Glutamatergic neuron (in vitro differentiated cells): Measurements from ENCODE around the gene TNFRSF12A. TPM values are rescaled to one million over a fixed set of nuclear protein-coding genes. Genes with fewer than 3 reads are reported as not detected.

Experiments used
- DNase-seq: peaks from one replicate; pipeline ENCODE4 v3.0.0; 2022
- H3K27ac Mint-ChIP-seq: one replicate; pipeline ENCODE4 v1.8.0; 2020; ENCODE audit warnings: mild to moderate bottlenecking, mixed read lengths, inconsistent platforms; ENCODE audit not compliant: unreplicated experiment
- H3K27me3 Mint-ChIP-seq: one replicate; pipeline ENCODE4 v1.8.0; 2020; ENCODE audit warnings: mild to moderate bottlenecking, moderate library complexity, mixed read lengths, inconsistent platforms; ENCODE audit not compliant: unreplicated experiment
- H3K36me3 Mint-ChIP-seq: one replicate; pipeline ENCODE4 v1.8.0; 2020; ENCODE audit warnings: mild to moderate bottlenecking, mixed read lengths, inconsistent platforms; ENCODE audit not compliant: unreplicated experiment
- H3K4me1 Mint-ChIP-seq: one replicate; pipeline ENCODE4 v1.8.0; 2020; ENCODE audit warnings: mild to moderate bottlenecking, low read depth, mixed read lengths, inconsistent platforms; ENCODE audit not compliant: unreplicated experiment
- H3K4me3 Mint-ChIP-seq: one replicate; pipeline ENCODE4 v1.8.0; 2020; ENCODE audit warnings: mild to moderate bottlenecking, mixed read lengths, inconsistent platforms; ENCODE audit not compliant: unreplicated experiment
- H3K9me3 Mint-ChIP-seq: one replicate; pipeline ENCODE4 v1.8.0; 2020; ENCODE audit warnings: mild to moderate bottlenecking, moderate library complexity, mixed read lengths, inconsistent platforms; ENCODE audit not compliant: unreplicated experiment
- total RNA-seq: library from RNA; stranded (reverse); fragmentation: NEBNext Ultra II Directional; extraction: Animal tissue kit (Norgen Biotek cat#: 25700); gene quantifications from one replicate; pipeline ENCODE4 v1.2.1, GENCODE V29; 2021; ENCODE audit not compliant: unreplicated experiment
- TF ChIP-seq, protein P1 (sequence below): fragments of 200-600 bp; sonication (generic); IDR thresholded peaks from one replicate; pipeline ENCODE4 v1.5.0; 2021; ENCODE audit not compliant: partially characterized antibody, unreplicated experiment

TNFRSF12A gene
- total RNA-seq, 1 donor from 2014 or later = 4.2 TPM

DNA sequence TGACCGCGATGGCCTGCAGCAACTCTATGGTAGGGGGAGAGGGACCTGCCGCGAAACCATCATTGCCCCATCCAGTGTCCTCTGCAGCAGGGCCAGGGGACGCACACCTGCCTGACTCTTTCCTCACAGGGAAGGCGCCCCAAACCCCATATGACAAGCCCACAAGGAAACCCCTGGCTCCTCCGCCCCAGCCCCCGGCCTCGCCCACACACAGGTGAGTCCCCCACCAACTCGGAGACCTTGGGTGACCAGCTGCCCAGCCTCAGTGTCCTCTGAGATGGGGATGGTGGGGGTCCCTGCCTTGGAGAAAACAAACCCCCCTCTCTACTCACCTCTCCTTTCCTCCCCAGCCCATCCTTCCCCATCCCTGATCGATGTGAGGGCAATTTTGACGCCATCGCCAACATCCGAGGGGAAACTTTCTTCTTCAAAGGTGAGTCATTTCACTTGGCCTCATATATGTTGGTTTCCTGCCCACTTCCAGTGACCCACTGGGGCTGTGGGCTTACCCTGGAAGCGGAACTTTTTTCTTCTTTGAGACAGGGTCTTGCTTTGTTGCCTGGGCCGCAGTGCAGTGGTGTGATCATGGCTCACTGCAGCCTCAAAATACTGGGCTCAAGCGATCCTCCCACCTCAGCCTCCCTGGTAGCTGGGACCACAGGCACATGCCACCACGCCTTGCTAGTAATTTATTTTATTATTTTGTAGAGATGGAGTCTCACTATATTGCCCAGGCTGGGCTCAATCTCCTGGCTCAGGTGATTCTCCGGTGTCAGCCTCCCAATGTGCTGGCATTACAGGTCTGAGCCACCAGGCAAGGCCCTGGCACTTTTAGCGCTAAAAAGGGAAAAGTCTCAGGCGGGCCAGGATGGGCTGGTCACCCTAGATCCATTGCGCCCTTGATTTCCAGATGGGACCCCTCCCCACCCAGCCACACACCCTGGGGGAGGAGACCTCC, 37.3 kb downstream of the TNFRSF12A start:
- Mint-ChIP-seq H3K4me3 (no peak overlapping the region), H3K27me3 (peaks cover 7% of the 10 kb centered on the region), H3K36me3 (no peaks in the 10 kb centered on the region), H3K9me3 (peaks cover 3% of the 10 kb centered on the region), H3K4me1 (no peaks in the 10 kb centered on the region), H3K27ac (no peak overlapping the region)
- TF ChIP-seq, protein P1, sequence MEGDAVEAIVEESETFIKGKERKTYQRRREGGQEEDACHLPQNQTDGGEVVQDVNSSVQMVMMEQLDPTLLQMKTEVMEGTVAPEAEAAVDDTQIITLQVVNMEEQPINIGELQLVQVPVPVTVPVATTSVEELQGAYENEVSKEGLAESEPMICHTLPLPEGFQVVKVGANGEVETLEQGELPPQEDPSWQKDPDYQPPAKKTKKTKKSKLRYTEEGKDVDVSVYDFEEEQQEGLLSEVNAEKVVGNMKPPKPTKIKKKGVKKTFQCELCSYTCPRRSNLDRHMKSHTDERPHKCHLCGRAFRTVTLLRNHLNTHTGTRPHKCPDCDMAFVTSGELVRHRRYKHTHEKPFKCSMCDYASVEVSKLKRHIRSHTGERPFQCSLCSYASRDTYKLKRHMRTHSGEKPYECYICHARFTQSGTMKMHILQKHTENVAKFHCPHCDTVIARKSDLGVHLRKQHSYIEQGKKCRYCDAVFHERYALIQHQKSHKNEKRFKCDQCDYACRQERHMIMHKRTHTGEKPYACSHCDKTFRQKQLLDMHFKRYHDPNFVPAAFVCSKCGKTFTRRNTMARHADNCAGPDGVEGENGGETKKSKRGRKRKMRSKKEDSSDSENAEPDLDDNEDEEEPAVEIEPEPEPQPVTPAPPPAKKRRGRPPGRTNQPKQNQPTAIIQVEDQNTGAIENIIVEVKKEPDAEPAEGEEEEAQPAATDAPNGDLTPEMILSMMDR = no peak
- DNase-seq = no peak

DNA sequence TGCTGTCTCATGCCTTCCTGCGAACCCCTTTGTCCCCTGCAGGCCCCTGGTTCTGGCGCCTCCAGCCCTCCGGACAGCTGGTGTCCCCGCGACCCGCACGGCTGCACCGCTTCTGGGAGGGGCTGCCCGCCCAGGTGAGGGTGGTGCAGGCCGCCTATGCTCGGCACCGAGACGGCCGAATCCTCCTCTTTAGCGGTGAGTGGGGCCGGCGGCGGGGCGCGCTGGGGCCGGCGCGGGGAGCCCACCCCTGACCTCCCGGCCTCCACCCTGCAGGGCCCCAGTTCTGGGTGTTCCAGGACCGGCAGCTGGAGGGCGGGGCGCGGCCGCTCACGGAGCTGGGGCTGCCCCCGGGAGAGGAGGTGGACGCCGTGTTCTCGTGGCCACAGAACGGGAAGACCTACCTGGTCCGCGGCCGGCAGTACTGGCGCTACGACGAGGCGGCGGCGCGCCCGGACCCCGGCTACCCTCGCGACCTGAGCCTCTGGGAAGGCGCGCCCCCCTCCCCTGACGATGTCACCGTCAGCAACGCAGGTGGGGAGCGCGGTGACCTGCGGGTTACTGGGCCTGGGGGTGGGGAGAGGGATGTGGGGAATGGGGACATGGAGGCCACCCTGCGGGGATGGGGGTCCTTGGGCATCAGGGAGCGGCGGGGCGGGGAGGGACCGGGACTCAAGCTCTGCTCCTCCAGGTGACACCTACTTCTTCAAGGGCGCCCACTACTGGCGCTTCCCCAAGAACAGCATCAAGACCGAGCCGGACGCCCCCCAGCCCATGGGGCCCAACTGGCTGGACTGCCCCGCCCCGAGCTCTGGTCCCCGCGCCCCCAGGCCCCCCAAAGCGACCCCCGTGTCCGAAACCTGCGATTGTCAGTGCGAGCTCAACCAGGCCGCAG, 38.2 kb downstream of the TNFRSF12A start:
- Mint-ChIP-seq H3K27ac (no peak overlapping the region), H3K9me3 (peaks cover 3% of the 10 kb centered on the region), H3K36me3 (no peaks in the 10 kb centered on the region), H3K4me1 (no peaks in the 10 kb centered on the region), H3K4me3 (peak overlapping the region; percentile 84), H3K27me3 (peaks cover 7% of the 10 kb centered on the region)
- TF ChIP-seq, protein P1 = no peak
- DNase-seq = peak; percentile 61

DNA sequence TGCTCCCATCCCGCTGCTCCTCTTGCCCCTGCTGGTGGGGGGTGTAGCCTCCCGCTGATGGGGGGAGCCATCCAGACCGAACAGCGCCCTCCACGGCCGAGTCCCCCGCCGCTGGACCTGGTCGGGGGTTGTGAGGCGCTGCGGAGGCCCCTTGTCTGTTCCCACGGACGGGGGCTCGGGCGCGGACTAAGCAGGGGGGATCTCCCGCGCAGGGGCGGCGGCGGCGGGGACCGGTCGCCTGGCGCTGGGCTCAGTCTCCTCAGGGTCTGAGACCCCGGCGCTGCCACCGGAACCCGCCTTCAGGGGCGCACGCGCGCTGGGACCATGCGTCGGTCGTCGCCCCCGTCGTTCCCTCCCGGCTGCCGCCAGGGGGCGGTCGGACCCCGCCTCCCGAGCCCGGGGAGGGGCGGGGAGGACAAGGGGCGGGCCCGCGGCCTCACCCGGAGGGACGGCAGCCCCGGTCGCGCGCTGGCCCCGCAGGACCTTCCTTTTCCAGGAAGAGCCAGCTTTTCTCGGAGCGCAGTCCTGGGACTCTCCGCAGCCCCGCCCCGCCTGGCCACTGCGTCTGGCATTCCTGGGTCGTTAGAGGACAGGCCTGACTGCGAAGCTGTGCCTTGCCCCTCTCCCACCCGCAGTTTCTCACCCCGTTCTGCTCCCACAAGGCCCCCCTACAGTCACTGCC, 39.0 kb downstream of the TNFRSF12A start:
- TF ChIP-seq, protein P1 = peak; percentile 96
- Mint-ChIP-seq H3K27me3 (peaks cover 3% of the 10 kb centered on the region), H3K4me1 (no peaks in the 10 kb centered on the region), H3K27ac (peak overlapping the region; percentile 66), H3K9me3 (peaks cover 3% of the 10 kb centered on the region), H3K36me3 (no peaks in the 10 kb centered on the region), H3K4me3 (peak overlapping the region; percentile 84)
- DNase-seq = peak; percentile 92

DNA sequence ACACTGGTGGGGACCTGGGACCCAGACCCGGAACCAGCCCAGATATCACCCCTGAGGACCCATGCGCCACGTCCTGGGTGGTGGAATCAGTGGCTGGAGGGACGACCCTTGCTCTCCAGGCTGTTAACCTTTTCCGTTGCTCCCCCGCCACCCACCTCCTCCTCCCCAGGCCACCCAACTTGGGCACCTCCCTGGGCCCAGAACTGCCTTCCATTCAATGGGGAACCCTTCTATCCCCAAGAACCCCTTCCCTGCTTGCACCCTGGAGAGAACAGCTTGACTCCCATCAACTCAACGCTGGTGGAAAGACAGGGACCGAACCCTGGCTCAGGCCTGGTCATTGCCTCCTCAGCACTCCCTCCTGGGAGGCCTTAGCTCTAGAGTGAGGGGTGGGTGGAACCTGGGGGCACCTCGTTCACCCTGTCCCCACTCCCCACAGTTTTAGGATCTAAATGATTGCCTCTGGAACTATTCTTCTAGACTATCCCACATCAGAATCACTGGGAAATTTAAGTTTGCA, 39.6 kb downstream of the TNFRSF12A start:
- DNase-seq = no peak
- Mint-ChIP-seq H3K9me3 (peaks cover 3% of the 10 kb centered on the region), H3K36me3 (no peaks in the 10 kb centered on the region), H3K4me1 (no peaks in the 10 kb centered on the region), H3K4me3 (peak overlapping the region; percentile 74), H3K27me3 (peaks cover 3% of the 10 kb centered on the region), H3K27ac (peak overlapping the region; percentile 66)
- TF ChIP-seq, protein P1 = no peak
